GM19099 (cell line): Measurements from ENCODE around the gene SNX33.
A peak's percentile ranks its signal among the peaks of the same experiment; 100 is the strongest.

Experiments used
- POLR2A ChIP-seq: IDR thresholded peaks from 3 replicates; pipeline ENCODE4 v1.6.1; 2011; ENCODE audit warnings: low read depth; ENCODE audit not compliant: insufficient read length; ENCODE audit errors: extremely low read depth

SNX33 gene

GRCh38 chr15:75682181-75683135, 34.7 kb downstream of the SNX33 start:
- TF ChIP-seq POLR2A, result no peak

DNA sequence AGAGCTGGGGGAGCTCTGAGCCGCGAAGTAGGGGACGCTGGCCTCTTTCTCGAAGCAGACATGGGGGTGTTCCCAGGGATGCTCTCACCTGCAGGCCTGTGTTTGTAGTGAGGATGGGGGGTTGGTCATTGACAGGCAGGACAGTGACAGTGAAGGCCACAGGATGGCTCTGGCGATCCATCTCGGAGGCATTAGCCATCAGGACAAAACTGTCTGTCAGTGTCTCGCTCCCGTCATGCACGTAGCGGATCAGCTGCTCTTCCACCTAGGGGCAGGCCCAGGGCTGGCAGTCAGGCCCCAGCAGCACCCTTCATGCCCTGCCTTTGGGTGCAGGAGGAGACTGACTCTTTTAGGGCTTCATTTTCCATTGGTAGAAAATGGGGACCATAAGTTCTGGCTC, 36.9 kb downstream of the SNX33 start:
- no peak for TF ChIP-seq POLR2A

- no peak for TF ChIP-seq POLR2A
These were observed 37.5 kb downstream of the SNX33 start for GRCh38 chr15:75685195-75685594.

DNA sequence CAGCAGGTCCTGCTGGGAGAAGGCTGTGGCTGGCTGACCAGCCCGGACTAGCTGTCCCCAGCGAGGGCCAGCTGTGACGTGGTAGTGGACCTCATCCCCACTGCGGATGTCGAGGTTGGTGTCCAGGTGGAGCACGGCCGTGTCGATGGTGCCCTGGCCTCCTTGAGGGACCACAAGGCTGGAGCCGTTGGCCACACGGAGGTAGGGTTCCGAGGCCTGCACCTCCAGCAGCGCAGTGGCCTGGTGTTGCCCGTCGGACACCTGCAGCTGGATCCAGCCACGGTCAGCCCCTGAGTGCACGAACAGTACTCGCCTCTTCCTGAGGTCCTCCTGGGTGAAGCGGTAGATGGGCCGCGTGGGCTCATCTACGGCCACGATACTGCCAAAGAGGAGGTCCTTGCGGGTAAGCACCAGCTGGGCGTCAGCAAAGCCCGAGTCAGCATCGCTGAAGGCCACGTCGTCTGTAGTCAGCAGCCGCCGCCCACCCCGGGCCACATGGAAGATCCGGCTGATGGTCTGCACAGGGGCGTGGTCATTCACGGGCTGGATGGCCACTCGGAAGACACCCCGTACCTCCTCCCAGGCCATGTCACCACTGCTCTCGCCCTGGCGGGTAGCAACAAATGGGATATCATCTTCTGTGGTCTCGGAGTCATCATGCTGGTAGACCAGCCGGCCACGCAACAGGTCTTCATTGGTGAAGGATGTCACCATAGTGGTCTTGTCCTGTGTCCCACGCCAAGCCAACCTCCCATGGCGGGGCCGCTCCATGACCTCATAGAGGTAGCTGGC, 40.0 kb downstream of the SNX33 start:
- TF ChIP-seq POLR2A, result no peak

DNA sequence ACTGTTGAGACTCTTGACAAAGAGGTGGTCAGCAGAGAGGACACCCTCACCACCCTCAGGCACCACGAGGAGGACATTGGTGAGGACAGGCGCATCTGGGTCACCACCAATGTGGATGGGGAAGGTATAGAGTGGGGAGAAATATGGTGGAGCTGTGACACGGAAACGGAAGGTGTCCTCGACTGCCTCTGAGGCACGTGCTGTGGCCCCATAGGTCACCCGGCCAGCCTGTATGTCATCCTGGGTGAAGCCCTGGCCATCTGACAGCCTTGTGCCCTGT, 40.5 kb downstream of the SNX33 start:
- no peak for TF ChIP-seq POLR2A

GRCh38 chr15:75688831-75689230, 41.1 kb downstream of the SNX33 start:
- TF ChIP-seq POLR2A, result no peak

- no peak for TF ChIP-seq POLR2A
These were observed 46.0 kb downstream of the SNX33 start for GRCh38 chr15:75693501-75694240.

- TF ChIP-seq POLR2A, result no peak
These were observed 46.8 kb downstream of the SNX33 start for GRCh38 chr15:75694241-75695182.

GRCh38 chr15:75695220-75695619, 47.5 kb downstream of the SNX33 start:
- TF ChIP-seq POLR2A, result peak; percentile 25

DNA sequence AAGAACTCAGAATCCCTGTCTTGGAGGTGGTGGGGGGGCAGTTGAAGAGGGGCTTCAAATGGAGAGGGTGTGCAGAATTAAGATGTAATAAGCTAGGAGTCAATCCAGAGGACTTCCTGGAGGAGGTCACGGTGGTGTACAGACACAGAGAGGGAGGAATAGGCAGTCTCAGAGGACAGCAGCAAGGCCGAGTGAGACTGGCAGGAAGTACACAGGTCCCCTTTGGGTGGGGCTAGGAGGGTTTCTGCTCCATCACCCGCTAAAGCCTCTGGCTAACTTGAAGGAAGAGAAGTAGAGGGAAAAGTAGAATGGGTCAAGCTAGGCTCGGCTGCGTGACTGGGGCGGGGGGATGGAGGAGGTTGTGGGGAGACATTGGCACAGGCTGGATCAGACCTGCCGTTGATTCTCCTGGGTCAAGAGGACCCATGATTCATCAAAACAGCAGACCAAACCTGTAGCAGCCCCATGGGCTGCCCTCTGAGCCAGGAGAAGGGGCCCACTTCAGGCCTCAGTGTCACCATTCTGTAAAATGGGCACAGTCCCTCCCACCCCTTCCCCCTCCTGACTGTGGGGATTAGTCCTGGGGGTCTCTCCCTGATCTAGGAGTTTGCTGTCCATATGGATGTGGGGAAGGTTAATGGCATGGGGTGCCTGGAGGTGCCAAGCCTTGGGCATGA, 48.1 kb downstream of the SNX33 start:
- TF ChIP-seq POLR2A, result peak; percentile 4

DNA sequence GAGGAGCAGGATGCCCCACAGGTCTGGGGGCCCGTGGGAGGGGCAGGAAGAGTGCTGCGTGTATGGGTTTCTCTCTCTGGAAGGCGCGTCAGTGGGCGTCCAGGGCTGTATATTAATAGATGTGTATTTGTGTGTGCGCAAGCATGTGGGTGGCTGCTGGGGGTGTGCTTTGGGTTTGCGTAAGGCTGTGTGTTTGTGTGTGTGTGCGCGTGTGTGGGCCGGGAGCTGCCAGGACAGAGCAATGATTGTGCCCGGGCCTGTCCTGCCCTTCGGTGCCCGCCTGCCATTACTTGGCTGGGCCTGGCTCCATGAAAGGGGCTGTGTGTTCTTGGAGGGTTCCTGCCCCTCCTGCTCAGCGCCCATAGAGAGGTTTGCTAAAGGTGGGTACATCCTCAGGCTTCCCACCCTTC, 48.6 kb downstream of the SNX33 start:
- TF ChIP-seq POLR2A, result no peak

- no peak for TF ChIP-seq POLR2A
These were observed 49.1 kb downstream of the SNX33 start for GRCh38 chr15:75696854-75697259.

- no peak for TF ChIP-seq POLR2A
These were observed 49.8 kb downstream of the SNX33 start for GRCh38 chr15:75697523-75697922.

DNA sequence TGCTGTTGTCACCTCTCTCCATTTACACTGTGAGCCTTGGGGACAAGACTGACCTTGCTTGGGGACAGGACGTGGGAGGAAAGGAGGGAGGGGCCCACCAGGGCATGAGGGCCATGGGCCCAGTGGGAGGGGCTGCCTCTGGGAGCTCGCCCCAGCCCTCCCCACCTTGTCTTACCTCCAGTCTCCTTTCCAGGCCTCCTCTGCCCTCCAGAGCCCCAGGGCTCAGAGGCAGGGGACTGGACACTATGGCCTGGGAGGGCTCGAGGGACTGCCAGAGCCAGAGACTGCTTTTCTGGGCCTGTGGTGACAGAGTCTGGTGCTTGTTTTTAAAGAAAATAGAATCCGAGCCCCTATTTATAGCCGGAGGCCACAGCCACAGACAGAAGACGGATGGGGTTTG, 54.7 kb downstream of the SNX33 start:
- no peak for TF ChIP-seq POLR2A

DNA sequence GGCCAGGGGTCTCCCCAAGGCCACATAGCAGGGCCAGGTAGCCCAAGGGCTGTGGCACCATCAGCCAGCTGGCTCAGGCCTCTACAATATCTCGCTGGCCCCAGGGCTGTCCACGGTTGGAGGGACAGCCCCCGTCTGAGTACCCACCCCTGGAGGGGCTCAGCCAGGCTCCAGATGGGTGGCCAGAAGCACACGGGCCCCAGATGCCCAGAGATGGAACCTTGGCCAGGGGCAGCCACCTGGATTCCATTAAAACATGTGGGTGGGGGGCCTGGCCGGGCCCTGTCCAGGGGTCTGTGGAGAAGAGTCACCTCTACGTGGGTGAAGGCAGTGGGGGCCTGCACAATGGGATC, 56.5 kb downstream of the SNX33 start:
- no peak for TF ChIP-seq POLR2A

DNA sequence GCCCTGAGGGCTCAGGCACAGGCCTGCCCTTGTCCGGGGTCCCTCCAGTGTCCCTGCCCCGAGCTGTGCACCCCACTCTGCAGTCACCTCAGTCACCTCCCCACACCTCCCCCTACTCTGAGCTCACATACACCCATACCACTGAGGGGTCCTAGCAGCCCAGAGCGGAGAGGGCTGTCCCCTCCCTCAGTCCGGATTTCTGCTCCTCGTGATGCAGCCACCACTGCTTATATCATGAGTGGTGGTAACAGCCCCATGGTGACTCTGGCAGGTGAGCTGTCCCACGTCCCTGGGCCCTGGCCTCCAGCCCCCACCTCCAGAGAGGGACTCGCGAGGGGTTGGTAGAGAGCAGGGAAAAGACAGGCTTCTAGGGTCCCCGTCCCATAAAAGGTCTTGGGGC, 56.9 kb downstream of the SNX33 start:
- no peak for TF ChIP-seq POLR2A
